ENCODE measurements around the gene KCNIP1.

- TF ChIP-seq CTCF (IDR thresholded peaks at IDR 0.05 in 8 of 11, conservative IDR thresholded peaks at IDR 0.05 in 3 of 11) (no peak), POLR2AphosphoS5 (IDR thresholded peaks at IDR 0.05) (no peak)
These were observed 61.3 kb downstream of the KCNIP1 start for GRCh38 chr5:170565072-170565471.
